H1 (cell line): ENCODE results near the gene TIGIT. TPM values are rescaled to one million over a fixed set of nuclear protein-coding genes. Genes with fewer than 3 reads are reported as not detected.

Experiments
- CHD7 ChIP-seq: fragments of 300-600 bp; sonication (generic); IDR thresholded peaks from 2 replicates; pipeline ENCODE4 v1.7.1; 2012; ENCODE audit warnings: low read length, moderate library complexity, mild to moderate bottlenecking, inconsistent platforms; ENCODE audit not compliant: insufficient replicate concordance
- CREB1 ChIP-seq: IDR thresholded peaks from 2 replicates; pipeline ENCODE4 v1.6.1; 2012; ENCODE audit warnings: inconsistent platforms
- polyA plus RNA-seq, 7 experiments: library from polyadenylated mRNA; depleted of rRNA in 3 of 7; stranded (reverse) in 5 of 7; unstranded in 2 of 7; fragments of >200 nt in 5 of 7; fragments of 200-250 nt in 2 of 7; gene quantifications; 1 replicate in 5 of 7; 2 replicates in 1 of 7; 4 replicates in 1 of 7; pipeline versions ENCODE4 v1.2.1 to v1.2.3, GENCODE V29; 2011 to 2013; ENCODE audit warnings: missing spikeins in 2 of 7, mixed read lengths in 2 of 7
- total RNA-seq: library from RNA; stranded (reverse); fragmentation: NEBNext Ultra II Directional; extraction: Animal tissue kit (Norgen Biotek cat#: 25700); gene quantifications from 2 replicates; pipeline ENCODE4 v1.2.1, GENCODE V29; 2021

Gene TIGIT
- total and polyA plus RNA-seq, 2 of the 8 experiments (the other 6 are each of a cell fraction or from before 2014, with no cell fraction given), result 0.02 TPM; not detected in 1

GRCh38 chr3:114355653-114356052 lies 61.8 kb downstream of the TIGIT start (continued):
- TF ChIP-seq CHD7 (no peak), CREB1 (no peak)
